GM21717 (cell line): Measurements from ENCODE around the gene LTBP1.
A peak's percentile ranks its signal among the peaks of the same experiment; 100 is the strongest.

Experiments used
- ATAC-seq: cut with Tn5 transposase; IDR thresholded peaks from one replicate; pipeline ENCODE4 v1.9.1; 2021; ENCODE audit warnings: mild to moderate bottlenecking, moderate library complexity; ENCODE audit not compliant: unreplicated experiment

LTBP1 gene

GRCh38 chr2:33288011-33288410, 341.3 kb downstream of the LTBP1 start:
- no peak for ATAC-seq

- no peak for ATAC-seq
Observed at GRCh38 chr2:33289961-33290360, 343.2 kb downstream of the LTBP1 start.

- no peak for ATAC-seq
Observed at GRCh38 chr2:33291278-33292013, 344.7 kb downstream of the LTBP1 start.

GRCh38 chr2:33292063-33292462, 345.3 kb downstream of the LTBP1 start:
- no peak for ATAC-seq

DNA sequence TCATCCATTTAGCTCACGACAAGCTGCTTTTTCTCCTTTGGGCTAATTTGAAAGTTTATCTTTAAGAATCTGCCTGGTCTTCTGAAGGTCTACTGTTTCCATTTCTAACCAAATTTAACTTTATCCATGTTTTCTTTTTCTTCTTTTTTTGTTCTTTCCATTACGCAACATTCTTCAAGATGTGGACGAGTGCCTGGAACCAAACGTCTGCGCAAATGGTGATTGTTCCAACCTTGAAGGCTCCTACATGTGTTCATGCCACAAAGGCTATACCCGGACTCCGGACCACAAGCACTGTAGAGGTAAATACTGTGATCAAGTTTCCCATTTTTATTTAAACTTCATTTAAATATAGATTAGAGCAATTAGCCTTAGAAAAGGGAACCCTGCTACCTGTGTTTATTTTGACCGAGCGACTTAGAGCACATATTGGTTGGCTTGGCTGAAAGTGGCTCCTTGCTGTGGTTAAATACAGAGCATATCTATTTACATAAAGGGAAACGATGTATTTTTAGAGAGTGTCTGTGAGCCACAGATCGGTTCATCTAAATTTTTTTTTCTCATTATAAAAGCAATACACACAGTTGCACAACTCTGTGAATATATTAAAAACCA, 346.3 kb downstream of the LTBP1 start:
- no peak for ATAC-seq

DNA sequence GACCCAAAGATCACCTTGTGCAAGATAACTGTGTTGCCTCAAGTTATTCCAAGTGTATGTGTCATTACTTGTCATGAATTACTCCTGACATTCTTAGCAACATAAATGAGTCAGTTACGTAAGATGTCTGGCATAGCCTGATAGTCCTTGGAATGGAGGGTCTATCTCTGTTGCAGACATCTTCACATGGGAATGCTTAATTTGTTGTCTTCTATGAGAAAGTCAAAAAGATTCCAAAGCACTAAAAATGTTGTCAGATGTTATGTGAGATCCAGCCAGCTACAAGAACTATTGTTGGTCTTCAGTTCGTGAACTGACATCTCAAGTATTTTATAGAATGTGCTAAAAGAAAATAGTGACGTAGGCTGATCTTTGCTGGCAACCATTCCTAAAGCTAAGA, 351.5 kb downstream of the LTBP1 start:
- no peak for ATAC-seq

DNA sequence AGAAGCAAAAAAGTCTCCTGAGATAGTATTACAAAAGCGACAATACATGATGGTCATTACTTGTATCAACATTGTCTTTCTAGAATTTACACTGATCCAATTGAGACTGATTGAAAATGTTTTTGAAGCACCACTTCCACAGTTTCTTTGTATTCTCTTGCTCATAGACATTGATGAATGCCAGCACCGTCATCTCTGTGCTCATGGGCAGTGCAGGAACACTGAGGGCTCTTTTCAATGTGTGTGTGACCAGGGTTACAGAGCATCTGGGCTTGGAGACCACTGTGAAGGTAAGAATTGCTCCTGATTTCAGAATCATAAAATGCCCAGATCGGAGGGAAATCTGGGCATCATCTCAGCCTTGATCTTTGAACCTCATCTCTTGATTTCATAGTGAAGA, 354.6 kb downstream of the LTBP1 start:
- ATAC-seq: no peak

DNA sequence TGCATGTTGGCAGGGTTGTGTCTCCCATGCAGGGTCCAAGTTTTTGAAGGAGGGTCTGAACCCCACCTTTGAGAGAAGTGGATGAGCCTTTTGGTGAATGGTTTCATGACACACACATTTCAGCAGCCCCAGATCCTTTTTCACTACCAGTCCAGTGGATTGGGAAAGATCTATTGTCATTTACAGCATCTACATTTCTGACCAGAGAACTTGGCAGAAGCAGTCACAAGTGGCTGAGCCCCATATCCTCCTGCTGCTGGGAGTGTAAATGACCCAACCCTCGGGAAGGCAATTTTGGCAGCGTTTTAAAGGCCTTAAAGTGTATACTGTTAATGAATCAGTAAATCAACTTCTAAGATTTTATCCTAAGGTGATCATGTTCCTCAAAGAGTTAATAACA, 355.6 kb downstream of the LTBP1 start:
- no peak for ATAC-seq

- no peak for ATAC-seq
Observed at GRCh38 chr2:33304032-33304864, 357.5 kb downstream of the LTBP1 start.

DNA sequence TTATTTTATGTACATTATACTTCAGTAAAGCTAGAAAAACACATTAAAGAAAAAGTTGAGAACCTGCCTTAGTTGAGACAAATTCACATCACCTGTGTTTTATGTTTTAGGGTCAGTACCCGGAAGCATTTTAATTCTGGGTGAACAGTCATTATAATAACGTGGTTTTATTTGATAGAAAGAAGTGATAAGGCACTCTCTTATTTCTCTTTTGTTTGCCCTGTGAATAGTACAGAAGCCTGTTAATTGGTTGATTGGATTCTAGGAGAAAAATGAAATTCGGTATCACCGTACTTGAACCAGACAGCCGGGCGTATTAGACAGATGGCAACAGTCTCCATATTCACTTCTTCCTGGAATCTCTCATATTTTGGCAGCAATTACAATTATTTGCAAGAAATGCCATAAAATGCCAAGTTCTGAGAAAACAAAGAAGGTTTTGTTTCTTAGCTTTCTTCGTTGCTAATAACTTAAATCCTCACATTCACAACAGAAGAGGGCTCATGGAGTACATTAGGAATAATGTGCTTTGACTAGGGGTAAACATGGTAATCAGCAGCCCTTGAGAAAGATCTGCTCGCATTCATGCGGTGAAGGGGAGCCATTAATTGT, 361.0 kb downstream of the LTBP1 start:
- ATAC-seq: no peak

- ATAC-seq: no peak
Observed at GRCh38 chr2:33312355-33312754, 365.6 kb downstream of the LTBP1 start.

- no peak for ATAC-seq
Observed at GRCh38 chr2:33313039-33313438, 366.3 kb downstream of the LTBP1 start.

DNA sequence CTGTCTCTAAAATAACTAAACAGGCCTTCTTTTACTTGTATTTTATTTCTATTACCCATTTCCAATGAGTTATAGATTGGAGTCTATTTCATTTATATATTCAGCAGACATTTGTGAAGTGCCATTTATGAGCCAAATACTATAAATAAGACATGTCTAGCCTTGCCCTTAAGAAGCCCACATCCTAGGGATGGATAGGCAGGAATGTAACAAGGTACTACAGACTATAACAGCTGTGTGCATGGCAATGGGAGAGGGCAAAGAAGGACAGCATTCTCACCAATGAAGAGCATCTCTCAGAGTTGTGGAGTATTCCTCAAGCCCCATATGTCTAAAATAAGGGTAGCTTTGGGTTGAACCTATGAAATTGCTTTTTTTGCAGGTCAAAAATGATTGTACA, 367.8 kb downstream of the LTBP1 start:
- ATAC-seq: no peak

DNA sequence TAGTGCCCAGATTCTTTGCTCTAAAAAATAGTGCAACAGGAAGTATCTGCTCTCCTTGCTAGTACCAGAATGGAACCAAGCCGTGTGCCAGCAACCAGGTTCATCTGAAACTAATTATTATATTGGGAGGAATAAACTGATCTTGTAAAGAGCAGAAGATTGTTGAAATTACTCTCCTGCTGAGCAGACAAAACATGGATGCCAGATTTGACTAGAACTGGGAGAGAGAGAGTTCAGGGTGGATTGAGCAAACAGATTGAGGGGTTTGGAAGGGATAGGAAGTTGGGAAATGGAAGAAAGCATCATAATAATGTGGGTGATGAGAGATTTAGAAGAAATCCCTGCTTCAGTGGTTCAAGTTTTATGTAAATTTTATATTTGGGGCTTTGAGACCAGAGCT, 369.6 kb downstream of the LTBP1 start:
- no peak for ATAC-seq

- no peak for ATAC-seq
Observed at GRCh38 chr2:33317369-33318007, 370.7 kb downstream of the LTBP1 start.

DNA sequence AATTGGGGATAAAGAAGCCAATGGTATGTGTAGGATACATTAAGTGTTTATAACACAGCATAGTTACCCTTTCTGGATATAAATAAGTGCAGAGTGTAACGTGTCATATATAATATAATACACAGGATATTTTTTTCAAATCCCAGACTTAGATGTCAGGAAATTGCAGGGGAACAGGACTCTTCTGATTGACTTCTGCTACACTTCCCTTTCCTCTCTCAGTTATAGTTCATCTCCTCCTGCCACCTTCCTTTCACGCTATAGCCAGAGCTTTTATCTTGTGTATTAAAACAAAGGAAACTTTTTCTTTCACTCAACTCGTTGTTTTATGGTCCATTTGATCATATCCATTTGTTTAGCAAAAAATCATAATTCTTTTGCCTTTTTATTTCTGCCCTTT, 371.7 kb downstream of the LTBP1 start:
- no peak for ATAC-seq

DNA sequence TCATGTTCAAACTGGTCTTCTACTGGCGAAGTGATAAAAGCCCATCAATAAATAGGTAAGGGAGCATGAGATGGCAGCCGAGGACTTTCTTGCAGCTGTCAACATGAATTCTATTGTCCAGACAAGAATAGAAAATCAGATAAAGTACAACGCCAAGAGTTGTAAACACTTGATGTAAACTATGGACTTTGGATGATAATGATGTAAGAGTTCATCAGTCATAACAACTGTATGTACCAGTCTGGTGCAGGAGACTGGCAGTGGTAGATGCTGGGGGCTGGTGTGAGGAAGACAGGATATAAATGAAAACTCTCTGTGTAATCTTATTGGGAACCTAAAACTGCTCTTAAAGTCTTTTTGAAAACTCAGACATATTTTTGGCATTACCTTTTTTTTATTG, 373.8 kb downstream of the LTBP1 start:
- ATAC-seq: no peak

DNA sequence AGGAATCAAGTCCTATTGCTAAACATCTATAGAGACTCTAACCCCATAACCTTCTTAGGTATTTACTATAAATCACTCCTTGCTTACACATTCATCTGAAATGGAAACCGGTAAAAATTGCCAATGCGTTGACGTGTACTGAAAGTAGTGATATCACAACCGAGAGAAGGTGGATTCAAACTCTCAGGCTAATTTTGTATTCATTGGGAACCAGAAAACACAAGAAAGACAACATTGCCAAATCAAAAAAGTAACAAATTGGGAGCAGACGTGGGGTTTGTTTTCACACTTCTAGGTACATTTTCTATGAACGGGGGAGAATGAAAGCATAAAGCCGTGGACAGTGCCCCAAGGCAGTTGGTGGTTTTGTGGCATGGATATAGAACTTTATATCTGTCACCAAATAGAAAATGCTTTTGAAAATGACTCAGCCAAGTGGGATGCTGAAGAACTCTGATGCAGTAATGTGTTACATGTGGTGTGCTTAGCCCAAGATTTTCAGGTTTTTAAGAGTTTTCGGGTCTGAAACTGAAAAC, 374.6 kb downstream of the LTBP1 start:
- peak; percentile 71 for ATAC-seq

GRCh38 chr2:33321876-33322483, 375.2 kb downstream of the LTBP1 start:
- no peak for ATAC-seq

GRCh38 chr2:33322612-33323011, 375.9 kb downstream of the LTBP1 start:
- no peak for ATAC-seq
